22Rv1 (cell line): Measurements from ENCODE around the gene LAMB4.

ENCODE experiments used
- CTCF ChIP-seq: fragments of 450-650 bp; IDR thresholded peaks from 2 replicates; pipeline ENCODE4 v1.5.1; 2017; ENCODE audit warnings: mild to moderate bottlenecking
- ZFX ChIP-seq: fragments of 450-650 bp; IDR thresholded peaks from 2 replicates; pipeline ENCODE4 v1.6.1; 2017; ENCODE audit warnings: antibody characterized with exemption, borderline replicate concordance

GRCh38 chr7:108145401-108145800 is 15.2 kb upstream of the LAMB4 start:
- TF ChIP-seq ZFX (no peak), CTCF (no peak)
